ENCODE results near the gene CLOCK.

Gene CLOCK

DNA sequence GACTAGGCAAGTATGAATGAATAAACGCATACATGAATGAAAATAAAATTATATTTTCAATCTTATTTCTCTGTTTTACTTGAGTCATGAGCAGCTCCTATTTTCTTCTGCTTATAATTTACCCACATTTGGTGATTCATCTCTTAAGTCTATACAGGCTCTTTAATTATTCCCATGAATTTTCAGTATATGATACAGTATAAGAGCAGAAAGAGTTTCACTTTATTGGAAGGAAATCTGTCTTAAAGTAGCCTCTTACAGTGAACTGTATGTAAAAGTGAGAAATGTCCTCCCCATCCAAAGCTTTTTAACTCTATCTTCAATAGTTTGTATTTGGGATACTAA is 100.2 kb downstream of the CLOCK start:
- H3K9me3 ChIP-seq (ENCODE audit: control insufficient read depth, insufficient read depth, low read depth, low read length) = no peaks in the 10 kb centered on the region
- no peaks in the 10 kb centered on the region for H3K4me1 ChIP-seq (ENCODE audit: control insufficient read depth, insufficient read depth, low read length)
- no peak overlapping the region for H3K9ac ChIP-seq (ENCODE audit: low read length)
- H3K27me3 ChIP-seq (ENCODE audit: control insufficient read depth, insufficient read depth, low read length) = no peaks in the 10 kb centered on the region
- H3K27ac ChIP-seq (ENCODE audit: low read depth, low read length) = no peak overlapping the region
- peaks cover 75% of the 10 kb centered on the region for H3K36me3 ChIP-seq (ENCODE audit: control insufficient read depth, insufficient read depth, low read length)
- no peak overlapping the region for H3K4me3 ChIP-seq (ENCODE audit: low read depth, low read length)

DNA sequence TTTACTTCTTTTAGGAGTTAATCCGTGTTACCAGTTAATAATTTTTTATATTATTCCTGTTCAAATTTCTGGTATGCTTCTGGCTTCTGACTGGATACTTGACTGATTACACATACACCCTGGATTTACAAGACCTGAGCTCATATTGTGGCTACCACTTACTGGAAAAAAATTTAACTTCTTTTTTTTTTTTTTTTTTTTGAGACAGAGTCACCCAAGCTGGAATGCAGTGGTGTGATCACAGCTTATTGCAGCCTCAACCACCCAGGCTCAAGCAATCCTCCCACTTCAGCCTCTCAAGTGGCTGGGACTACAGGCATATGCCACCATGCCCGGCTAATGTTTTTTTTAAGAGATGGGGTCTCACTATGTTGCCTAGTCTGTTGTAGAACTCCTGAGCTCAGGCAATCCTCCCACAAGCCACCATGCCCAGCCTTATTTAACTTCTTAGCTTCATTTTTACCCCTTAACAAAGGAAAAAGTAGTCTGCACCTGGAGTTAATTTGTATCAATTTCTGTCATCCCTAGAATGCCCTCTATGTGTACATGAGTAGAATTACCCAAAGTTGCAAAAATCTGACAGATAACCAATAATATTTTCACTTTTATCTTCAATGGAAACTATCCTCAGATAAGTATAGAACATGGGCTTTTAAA is 100.7 kb downstream of the CLOCK start:
- H3K9me3 ChIP-seq (ENCODE audit: control insufficient read depth, insufficient read depth, low read depth, low read length) = no peaks in the 10 kb centered on the region
- no peak overlapping the region for H3K4me3 ChIP-seq (ENCODE audit: low read depth, low read length)
- H3K27me3 ChIP-seq (ENCODE audit: control insufficient read depth, insufficient read depth, low read length) = no peaks in the 10 kb centered on the region
- no peaks in the 10 kb centered on the region for H3K4me1 ChIP-seq (ENCODE audit: control insufficient read depth, insufficient read depth, low read length)
- no peak overlapping the region for H3K9ac ChIP-seq (ENCODE audit: low read length)
- peaks cover 74% of the 10 kb centered on the region for H3K36me3 ChIP-seq (ENCODE audit: control insufficient read depth, insufficient read depth, low read length)
- H3K27ac ChIP-seq (ENCODE audit: low read depth, low read length) = no peak overlapping the region

GRCh38 chr4:55444827-55445226 is 101.9 kb downstream of the CLOCK start:
- no peak overlapping the region for H3K9ac ChIP-seq (ENCODE audit: low read length)
- H3K4me3 ChIP-seq (ENCODE audit: low read depth, low read length) = no peak overlapping the region
- H3K4me1 ChIP-seq (ENCODE audit: control insufficient read depth, insufficient read depth, low read length) = no peaks in the 10 kb centered on the region
- no peaks in the 10 kb centered on the region for H3K9me3 ChIP-seq (ENCODE audit: control insufficient read depth, insufficient read depth, low read depth, low read length)
- no peaks in the 10 kb centered on the region for H3K27me3 ChIP-seq (ENCODE audit: control insufficient read depth, insufficient read depth, low read length)
- no peak overlapping the region for H3K27ac ChIP-seq (ENCODE audit: low read depth, low read length)
- H3K36me3 ChIP-seq (ENCODE audit: control insufficient read depth, insufficient read depth, low read length) = peaks cover 73% of the 10 kb centered on the region

DNA sequence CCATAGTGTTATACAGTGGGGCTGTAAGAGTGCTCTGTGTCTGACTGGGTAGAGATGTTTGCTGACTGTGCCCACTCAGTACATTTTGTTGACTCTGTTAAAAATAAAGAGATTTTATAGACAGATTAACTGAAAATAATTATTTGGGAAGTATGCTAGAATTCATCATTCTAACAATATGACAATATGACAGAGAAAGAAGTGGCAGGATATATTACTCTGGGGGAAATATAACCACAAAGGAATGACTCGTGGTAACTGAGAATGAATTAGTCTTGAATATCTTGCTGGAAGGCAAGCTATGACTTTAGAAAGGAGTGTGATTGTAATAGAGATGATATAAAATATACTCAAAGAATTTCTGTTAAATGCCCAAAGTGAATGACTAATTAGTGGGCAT is 104.2 kb downstream of the CLOCK start:
- no peaks in the 10 kb centered on the region for H3K9me3 ChIP-seq (ENCODE audit: control insufficient read depth, insufficient read depth, low read depth, low read length)
- H3K4me3 ChIP-seq (ENCODE audit: low read depth, low read length) = no peak overlapping the region
- H3K27ac ChIP-seq (ENCODE audit: low read depth, low read length) = no peak overlapping the region
- no peaks in the 10 kb centered on the region for H3K4me1 ChIP-seq (ENCODE audit: control insufficient read depth, insufficient read depth, low read length)
- H3K36me3 ChIP-seq (ENCODE audit: control insufficient read depth, insufficient read depth, low read length) = peaks cover 67% of the 10 kb centered on the region
- H3K27me3 ChIP-seq (ENCODE audit: control insufficient read depth, insufficient read depth, low read length) = no peaks in the 10 kb centered on the region
- H3K9ac ChIP-seq (ENCODE audit: low read length) = no peak overlapping the region

GRCh38 chr4:55440786-55441185 is 105.9 kb downstream of the CLOCK start:
- Histone ChIP-seq H3K4me3 (ENCODE audit: low read depth, low read length) (no peak overlapping the region), H3K9me3 (ENCODE audit: control insufficient read depth, insufficient read depth, low read depth, low read length) (no peaks in the 10 kb centered on the region), H3K27ac (ENCODE audit: low read depth, low read length) (no peak overlapping the region), H3K4me1 (ENCODE audit: control insufficient read depth, insufficient read depth, low read length) (no peaks in the 10 kb centered on the region), H3K36me3 (ENCODE audit: control insufficient read depth, insufficient read depth, low read length) (peaks cover 78% of the 10 kb centered on the region), H3K27me3 (ENCODE audit: control insufficient read depth, insufficient read depth, low read length) (no peaks in the 10 kb centered on the region), H3K9ac (ENCODE audit: low read length) (no peak overlapping the region)

DNA sequence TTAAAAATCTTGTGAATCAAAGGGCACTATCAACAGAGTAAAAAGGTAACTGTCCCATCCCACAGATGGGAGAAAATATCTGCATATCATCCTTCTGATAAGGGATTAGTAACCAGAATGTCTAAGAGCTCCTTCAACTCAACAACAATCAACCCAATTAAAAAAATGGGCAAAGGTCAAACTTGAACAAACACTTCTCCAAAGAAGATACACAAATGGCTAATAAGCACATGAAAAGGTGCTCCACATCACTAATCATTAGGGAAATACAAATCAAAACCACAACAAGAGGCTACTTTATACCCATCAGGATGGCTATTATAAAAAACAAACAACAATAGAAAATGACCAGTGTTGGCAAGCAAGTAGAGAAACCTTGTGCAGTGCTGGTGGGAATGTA is 107.7 kb downstream of the CLOCK start:
- H3K4me3 ChIP-seq (ENCODE audit: low read depth, low read length) = no peak overlapping the region
- peaks cover 81% of the 10 kb centered on the region for H3K36me3 ChIP-seq (ENCODE audit: control insufficient read depth, insufficient read depth, low read length)
- H3K27ac ChIP-seq (ENCODE audit: low read depth, low read length) = no peak overlapping the region
- no peak overlapping the region for H3K9ac ChIP-seq (ENCODE audit: low read length)
- H3K27me3 ChIP-seq (ENCODE audit: control insufficient read depth, insufficient read depth, low read length) = no peaks in the 10 kb centered on the region
- H3K9me3 ChIP-seq (ENCODE audit: control insufficient read depth, insufficient read depth, low read depth, low read length) = no peaks in the 10 kb centered on the region
- H3K4me1 ChIP-seq (ENCODE audit: control insufficient read depth, insufficient read depth, low read length) = no peaks in the 10 kb centered on the region

DNA sequence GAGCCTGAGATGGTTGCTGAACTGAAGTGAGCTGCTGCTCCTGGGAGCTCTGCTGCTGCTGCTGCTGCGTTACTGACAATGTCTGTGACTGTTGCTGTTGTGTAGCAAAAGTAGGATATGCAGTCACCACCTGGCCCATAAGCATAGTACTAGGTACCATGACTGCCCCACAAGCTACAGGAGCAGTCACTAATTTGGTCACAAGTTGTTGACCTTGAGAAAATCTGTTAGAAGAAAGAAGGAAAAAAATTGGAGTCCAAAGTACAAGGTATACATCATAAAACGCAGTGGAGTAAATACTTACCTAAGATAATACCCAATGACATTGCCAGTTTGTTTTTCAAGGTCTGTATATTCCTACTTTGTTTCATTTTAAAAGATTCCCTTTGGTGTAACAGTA is 108.4 kb downstream of the CLOCK start:
- no peak overlapping the region for H3K27ac ChIP-seq (ENCODE audit: low read depth, low read length)
- H3K36me3 ChIP-seq (ENCODE audit: control insufficient read depth, insufficient read depth, low read length) = peaks cover 80% of the 10 kb centered on the region
- 0 out of 2 replicates have a peak, but pooled peaks cover under 1% of the 10 kb centered on the region for H3K4me1 ChIP-seq (ENCODE audit: control insufficient read depth, insufficient read depth, low read length)
- H3K9ac ChIP-seq (ENCODE audit: low read length) = no peak overlapping the region
- H3K4me3 ChIP-seq (ENCODE audit: low read depth, low read length) = no peak overlapping the region
- no peaks in the 10 kb centered on the region for H3K9me3 ChIP-seq (ENCODE audit: control insufficient read depth, insufficient read depth, low read depth, low read length)
- H3K27me3 ChIP-seq (ENCODE audit: control insufficient read depth, insufficient read depth, low read length) = no peaks in the 10 kb centered on the region

GRCh38 chr4:55437823-55438222 is 108.9 kb downstream of the CLOCK start:
- Histone ChIP-seq H3K36me3 (ENCODE audit: control insufficient read depth, insufficient read depth, low read length) (peaks cover 81% of the 10 kb centered on the region), H3K4me1 (ENCODE audit: control insufficient read depth, insufficient read depth, low read length) (peaks cover 6% of the 10 kb centered on the region), H3K9ac (ENCODE audit: low read length) (no peak overlapping the region), H3K4me3 (ENCODE audit: low read depth, low read length) (no peak overlapping the region), H3K27me3 (ENCODE audit: control insufficient read depth, insufficient read depth, low read length) (no peaks in the 10 kb centered on the region), H3K27ac (ENCODE audit: low read depth, low read length) (no peak overlapping the region), H3K9me3 (ENCODE audit: control insufficient read depth, insufficient read depth, low read depth, low read length) (no peaks in the 10 kb centered on the region)

DNA sequence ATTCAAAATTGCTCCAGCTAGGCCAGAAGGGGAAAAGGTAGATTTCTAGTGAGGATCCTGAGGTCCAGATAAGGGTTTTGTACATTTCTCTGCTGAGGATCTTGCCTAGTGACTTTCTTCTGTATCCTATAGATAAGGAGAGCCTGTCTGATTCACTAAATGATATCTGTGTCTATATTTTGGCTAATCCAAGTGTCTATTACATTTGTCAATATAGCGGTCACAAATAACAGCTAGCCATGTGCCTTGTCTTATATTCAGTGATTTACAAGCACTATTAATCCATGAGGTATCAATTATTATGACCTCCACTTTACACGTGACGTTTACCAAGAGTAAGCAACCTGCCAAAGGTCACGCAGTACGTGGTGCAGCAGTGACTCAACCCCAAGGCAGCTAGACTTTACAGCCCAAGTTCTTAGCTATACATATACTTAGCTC is 109.3 kb downstream of the CLOCK start:
- Histone ChIP-seq H3K36me3 (ENCODE audit: control insufficient read depth, insufficient read depth, low read length) (peaks cover 79% of the 10 kb centered on the region), H3K4me3 (ENCODE audit: low read depth, low read length) (no peak overlapping the region), H3K9ac (ENCODE audit: low read length) (no peak overlapping the region), H3K27me3 (ENCODE audit: control insufficient read depth, insufficient read depth, low read length) (no peaks in the 10 kb centered on the region), H3K27ac (ENCODE audit: low read depth, low read length) (no peak overlapping the region), H3K4me1 (ENCODE audit: control insufficient read depth, insufficient read depth, low read length) (peaks cover 10% of the 10 kb centered on the region), H3K9me3 (ENCODE audit: control insufficient read depth, insufficient read depth, low read depth, low read length) (no peaks in the 10 kb centered on the region)

DNA sequence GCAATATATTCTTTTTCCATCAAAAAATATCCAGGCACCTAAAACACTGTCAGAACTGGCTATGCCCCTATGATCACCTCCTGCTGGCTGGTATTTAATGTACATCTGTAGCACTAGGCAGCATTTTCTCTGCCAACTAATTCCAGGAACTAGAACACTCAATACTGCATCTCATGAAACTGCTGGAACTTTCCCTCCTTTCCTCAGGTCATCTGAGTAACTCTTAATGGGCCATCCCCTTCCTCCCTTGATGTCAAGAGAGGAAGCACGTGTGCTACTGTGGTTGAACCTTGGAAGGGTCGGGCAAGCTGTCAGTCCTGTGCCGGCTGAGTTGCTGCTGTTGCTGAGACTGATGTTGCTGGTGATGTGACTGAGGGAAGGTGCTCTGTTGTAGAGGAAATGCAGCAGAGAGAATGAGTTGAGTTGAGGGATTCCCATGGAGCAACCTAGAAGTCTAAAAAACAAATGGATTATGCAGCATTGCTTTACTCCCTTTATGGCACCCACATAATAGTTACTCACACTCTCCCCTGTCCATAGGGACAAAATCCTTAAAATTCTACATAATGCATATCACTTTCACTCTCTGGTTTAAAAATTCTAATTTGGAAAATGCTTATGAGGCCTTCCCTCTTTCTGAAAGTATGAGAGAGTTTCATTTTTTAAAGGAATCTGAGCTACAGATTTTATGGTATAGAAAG is 111.4 kb downstream of the CLOCK start:
- H3K9ac ChIP-seq (ENCODE audit: low read length) = no peak overlapping the region
- H3K36me3 ChIP-seq (ENCODE audit: control insufficient read depth, insufficient read depth, low read length) = peaks cover 68% of the 10 kb centered on the region
- H3K9me3 ChIP-seq (ENCODE audit: control insufficient read depth, insufficient read depth, low read depth, low read length) = no peaks in the 10 kb centered on the region
- no peaks in the 10 kb centered on the region for H3K27me3 ChIP-seq (ENCODE audit: control insufficient read depth, insufficient read depth, low read length)
- no peak overlapping the region for H3K27ac ChIP-seq (ENCODE audit: low read depth, low read length)
- H3K4me1 ChIP-seq (ENCODE audit: control insufficient read depth, insufficient read depth, low read length) = peaks cover 21% of the 10 kb centered on the region
- no peak overlapping the region for H3K4me3 ChIP-seq (ENCODE audit: low read depth, low read length)

DNA sequence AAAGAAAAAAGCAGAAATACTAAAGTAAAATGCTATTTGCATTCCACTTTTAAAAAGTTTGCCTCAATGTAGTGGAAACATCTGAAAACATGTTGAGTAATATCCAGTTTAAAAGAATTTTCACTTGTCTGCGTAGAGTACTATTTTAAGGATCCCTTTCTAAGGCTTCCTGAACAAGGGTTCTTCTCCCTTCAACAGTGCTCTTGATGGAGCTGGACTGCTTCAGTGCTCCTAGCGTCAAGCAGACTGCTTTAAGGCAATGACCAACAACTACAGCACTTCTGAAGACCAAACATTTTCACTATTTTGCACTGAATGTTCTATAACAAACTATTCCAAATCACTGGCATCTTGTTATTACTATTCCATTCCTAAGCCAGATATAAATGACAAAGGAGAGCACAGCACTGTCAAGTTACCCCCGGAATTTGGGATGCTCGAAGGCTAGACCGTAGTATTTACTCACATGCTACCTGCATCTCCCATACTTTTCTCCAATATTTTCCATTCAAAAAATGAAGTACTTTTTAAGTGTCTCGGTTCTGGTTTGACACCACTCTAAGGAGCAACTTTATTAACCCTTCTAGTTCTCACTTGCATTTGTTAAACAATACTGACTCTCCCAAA is 114.9 kb downstream of the CLOCK start:
- H3K9ac ChIP-seq (ENCODE audit: low read length) = no peak overlapping the region
- H3K27ac ChIP-seq (ENCODE audit: low read depth, low read length) = no peak overlapping the region
- no peaks in the 10 kb centered on the region for H3K9me3 ChIP-seq (ENCODE audit: control insufficient read depth, insufficient read depth, low read depth, low read length)
- H3K4me3 ChIP-seq (ENCODE audit: low read depth, low read length) = no peak overlapping the region
- peaks cover 21% of the 10 kb centered on the region for H3K4me1 ChIP-seq (ENCODE audit: control insufficient read depth, insufficient read depth, low read length)
- peaks cover 78% of the 10 kb centered on the region for H3K36me3 ChIP-seq (ENCODE audit: control insufficient read depth, insufficient read depth, low read length)
- no peaks in the 10 kb centered on the region for H3K27me3 ChIP-seq (ENCODE audit: control insufficient read depth, insufficient read depth, low read length)
